K562 (cell line): Measurements from ENCODE around the gene AMPD1. TPM values are rescaled to one million over a fixed set of nuclear protein-coding genes. Genes with fewer than 3 reads are reported as not detected.
A peak's percentile ranks its signal among the peaks of the same experiment; 100 is the strongest.

Experiments used
- ATAC-seq: fragments of 200-7000 bp; cut with Tn5 transposase; 3 replicates; pipeline ENCODE4 v1.9.1; 2020; ENCODE audit warnings: moderate library complexity
- BruUV-seq: library from RNA; stranded (reverse); fragments of 400-500 nt; replicated peaks from 2 replicates; lab custom pipeline; 2021; lab: Mats Ljungman, UMichigan
- CTCF ChIA-PET: fragments of 300-600 bp; formaldehyde crosslinking; extraction: SDS; loops from one replicate; lab custom pipeline; 2021; ENCODE audit warnings: low intra/inter-chr PET ratio; lab: Yijun Ruan, JAX
- POLR2A ChIA-PET: fragments of 300-600, 350-650 bp; sonication (Branson Sonifier 250); formaldehyde crosslinking; extraction: SDS; loops from one replicate; lab custom pipeline; 2021; ENCODE audit warnings: antibody characterized with exemption, inconsistent platforms; lab: Yijun Ruan, JAX
- DNase-seq, 4 experiments: peaks; one replicate each; pipeline versions ENCODE4 v3.0.0 to v3.0.0-alpha.2; 2011 to 2018; ENCODE audit warnings: low spot score in 3 of 4, mixed read lengths in 3 of 4; ENCODE audit errors: extremely low read depth in 1 of 4
- FAIRE-seq: peaks from 2 replicates; lab custom pipeline; 2011; peaks lifted over from hg19 to GRCh38; lab: Jason Lieb, UNC
- H2AFZ ChIP-seq: 2 replicates; pipeline ENCODE4 v1.6.0; 2011; ENCODE audit warnings: low read depth, low read length, control low read depth, inconsistent platforms
- H3K27ac ChIP-seq: fragments of 200-600 bp; 3 replicates; pipeline ENCODE4 v1.8.0; 2011; ENCODE audit warnings: low read depth, mild to moderate bottlenecking, control low read depth, inconsistent platforms, low read length, moderate library complexity, mixed read lengths; ENCODE audit errors: extremely low read depth
- H3K27me3 ChIP-seq, 2 experiments: fragments of 300-600 bp in 1 of 2; 2 replicates in 1 of 2; 3 replicates in 1 of 2; pipeline versions ENCODE4 v1.6.0 to v1.8.0; 2011; ENCODE audit warnings: inconsistent platforms in 2 of 2, low read length in 2 of 2, mild to moderate bottlenecking in 1 of 2, mixed read lengths in 1 of 2, moderate library complexity in 1 of 2; ENCODE audit not compliant: control insufficient read depth in 2 of 2, insufficient read depth in 2 of 2
- H3K36me3 ChIP-seq: fragments of 300-600 bp; 3 replicates; pipeline ENCODE4 v1.8.0; 2011; ENCODE audit warnings: mild to moderate bottlenecking, low read length, inconsistent platforms; ENCODE audit not compliant: control insufficient read depth, insufficient read depth
- H3K4me1 ChIP-seq, 2 experiments: fragments of 200-600 bp in 1 of 2; replicated peaks in 1 of 2; 2 replicates in 1 of 2; 3 replicates in 1 of 2; pipeline versions ENCODE4 v1.5.1 to v1.8.0; 2011; ENCODE audit warnings: inconsistent platforms in 2 of 2, low read length in 2 of 2, mild to moderate bottlenecking in 1 of 2, mixed read lengths in 1 of 2, moderate library complexity in 1 of 2; ENCODE audit not compliant: control insufficient read depth in 2 of 2, insufficient read depth in 2 of 2
- H3K4me2 ChIP-seq: 2 replicates; pipeline ENCODE4 v1.6.1; 2011; ENCODE audit warnings: low read length, control low read depth, inconsistent platforms, mixed read lengths; ENCODE audit not compliant: insufficient read depth
- H3K4me3 ChIP-seq: fragments of 200-600 bp; sonication (generic), shearing (Covaris generic); 2 replicates; pipeline ENCODE4 v1.5.1; 2016; ENCODE audit warnings: control low read depth, inconsistent platforms
- H3K79me2 ChIP-seq: fragments of 200-600 bp; 3 replicates; pipeline ENCODE4 v1.8.0; 2011; ENCODE audit warnings: low read length, inconsistent platforms; ENCODE audit not compliant: control insufficient read depth, insufficient read depth
- H3K9ac ChIP-seq, 2 experiments: 2 replicates each; pipeline versions ENCODE4 v1.6.0 to v1.6.1; 2011; ENCODE audit warnings: low read depth in 2 of 2, low read length in 2 of 2, control low read depth in 1 of 2, inconsistent platforms in 1 of 2, mild to moderate bottlenecking in 1 of 2, mixed read lengths in 1 of 2; ENCODE audit not compliant: insufficient read depth in 1 of 2
- H3K9me1 ChIP-seq: one replicate; pipeline ENCODE4 v1.6.0; 2011; ENCODE audit warnings: inconsistent platforms, mild to moderate bottlenecking, low read length, moderate library complexity; ENCODE audit not compliant: control insufficient read depth, insufficient read depth
- H3K9me3 ChIP-seq: replicated peaks from 2 replicates; pipeline ENCODE4 v1.5.1; 2011; ENCODE audit warnings: low read depth, low read length, inconsistent platforms; ENCODE audit not compliant: control insufficient read depth, insufficient read depth
- H4K20me1 ChIP-seq: replicated peaks from 2 replicates; pipeline ENCODE4 v1.6.1; 2011; ENCODE audit warnings: low read length, inconsistent platforms, mixed read lengths; ENCODE audit not compliant: control insufficient read depth, insufficient read depth
- CEBPB ChIP-seq: fragments of 450-650 bp; IDR thresholded peaks from 2 replicates; pipeline ENCODE4 v1.6.1; 2016; ENCODE audit warnings: missing genetic modification characterization, missing compliant biosample characterization
- CEBPG ChIP-seq, 3 experiments: fragments of 200-800 bp in 1 of 3; sonication (Bioruptor generic) in 1 of 3; sonication (generic) in 1 of 3; formaldehyde crosslinking in 1 of 3; IDR thresholded peaks in 2 of 3; conservative IDR thresholded peaks in 1 of 3; 2 replicates each; pipeline versions ENCODE4 v1.6.1 to v1.8.0; 2016 to 2022; ENCODE audit warnings: missing compliant biosample characterization in 2 of 3, missing genetic modification characterization in 2 of 3, mild to moderate bottlenecking in 1 of 3, missing genetic modification reagents in 1 of 3
- ESRRB ChIP-seq: fragments of 250-450 bp; sonication (Bioruptor Pico); IDR thresholded peaks from 2 replicates; pipeline ENCODE4 v1.5.0; 2020; ENCODE audit warnings: mild to moderate bottlenecking, moderate library complexity, borderline replicate concordance
- WGBS: fragments of 100-300 bp; shearing (Covaris generic); methylation state at CpG from one replicate; pipeline ENCODE4 v1.1.6; 2016; ENCODE audit warnings: low coverage, mixed read lengths; ENCODE audit not compliant: insufficient coverage; ENCODE audit errors: missing lambda C conversion rate; 5-methylcytosine and 5-hydroxymethylcytosine counted together
- in situ Hi-C: fragments of 300-500 bp; cut with MboI; formaldehyde crosslinking; loops from 4 replicates; pipeline ENCODE4 v1.15.0; 2018; ENCODE audit warnings: inconsistent platforms, mixed read lengths
- intact Hi-C: fragments of 100-400 bp; cut with micrococcal nuclease; formaldehyde crosslinking; loops from 2 replicates; pipeline ENCODE4 v1.14.2; 2022
- polyA plus RNA-seq, 8 experiments: library from polyadenylated mRNA; depleted of rRNA in 4 of 8; stranded (reverse) in 5 of 8; unstranded in 3 of 8; fragments of >200 nt; fragmentation: Nextera tagmentation in 2 of 8; fragmentation: Illumina TruSeq in 1 of 8; extraction: Ambion mirVana in 2 of 8; extraction: Trizol in 1 of 8; gene quantifications; 2 replicates each; pipeline versions ENCODE4 v1.2.1 to v1.2.3, GENCODE V29; 2011 to 2014; ENCODE audit warnings: inconsistent platforms in 1 of 8, missing spikeins in 1 of 8
- total RNA-seq, 7 experiments: library from RNA; depleted of rRNA in 6 of 7; stranded (reverse); fragments of >200 nt in 6 of 7; fragmentation: Illumina TruSeq in 2 of 7; extraction: Trizol in 2 of 7; gene quantifications; 2 replicates each; pipeline versions ENCODE4 v1.2.1 to v1.2.3, GENCODE V29; 2011 to 2021; ENCODE audit warnings: low replicate concordance in 1 of 7
- TF ChIP-seq, protein P1 (sequence below), 2 experiments: fragments of 450-650 bp in 1 of 2; sonication (generic) in 1 of 2; formaldehyde crosslinking in 1 of 2; IDR thresholded peaks in 1 of 2; conservative IDR thresholded peaks in 1 of 2; 2 replicates each; pipeline versions ENCODE4 v1.6.1 to v1.8.1; 2016 to 2023; ENCODE audit warnings: mild to moderate bottlenecking in 2 of 2, moderate library complexity in 2 of 2, inconsistent platforms in 1 of 2, missing genetic modification reagents in 1 of 2

AMPD1 gene
- total and polyA plus RNA-seq, 9 of the 15 experiments (the other 6 are each of a cell fraction or from before 2014, with no cell fraction given): 0.04 to 0.17 TPM; not detected in 7

DNA sequence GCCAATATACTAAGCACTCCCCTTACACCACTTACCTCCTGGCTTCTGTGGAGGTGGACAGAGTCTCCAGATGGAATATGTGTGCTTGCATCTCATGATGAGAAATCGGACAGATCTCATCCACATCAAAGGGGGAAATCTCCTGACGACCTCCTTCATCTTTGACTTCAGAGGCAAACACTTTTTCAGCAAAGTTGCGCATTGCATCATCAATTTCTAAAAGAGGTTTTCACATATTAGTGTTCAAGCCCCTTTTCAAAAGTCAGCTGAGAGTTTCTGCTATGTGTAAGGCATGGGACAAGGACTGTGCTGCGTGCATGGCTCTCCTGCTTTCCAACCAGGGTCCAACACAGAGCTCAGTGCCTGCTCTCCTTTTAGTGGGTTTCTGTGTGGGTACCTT lies 6.8 kb downstream of the AMPD1 start:
- no peaks in the 10 kb centered on the region for H3K4me1 ChIP-seq
- H2AFZ ChIP-seq: no peak overlapping the region
- ChIA-PET POLR2A (no interaction called here), CTCF (no interaction called here)
- TF ChIP-seq ESRRB (no peak), CEBPG (CRISPR knock-in tag; IDR thresholded peaks at IDR 0.05) (no peak), CEBPG (tag; conservative IDR thresholded peaks at IDR 0.05 in 1 of 2, IDR thresholded peaks at IDR 0.05 in 1 of 2) (peak in 1 of 2 experiments; percentile 53; a peak in 2 of 4 replicates), CEBPB (peak; percentile 17; the same call in 1 of the 2 replicates)
- TF ChIP-seq, protein P1, sequence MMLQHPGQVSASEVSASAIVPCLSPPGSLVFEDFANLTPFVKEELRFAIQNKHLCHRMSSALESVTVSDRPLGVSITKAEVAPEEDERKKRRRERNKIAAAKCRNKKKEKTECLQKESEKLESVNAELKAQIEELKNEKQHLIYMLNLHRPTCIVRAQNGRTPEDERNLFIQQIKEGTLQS (IDR thresholded peaks at IDR 0.05): peak; percentile 60
- TF ChIP-seq, protein P1 (CRISPR knock-in tag; conservative IDR thresholded peaks at IDR 0.05): no peak
- WGBS: 0% methylated on average over 4 of the region's 4 CpGs
- H3K36me3 ChIP-seq: no peaks in the 10 kb centered on the region
- ATAC-seq: no peak
- no peaks in the 10 kb centered on the region for H3K79me2 ChIP-seq
- H3K9ac ChIP-seq: no peak overlapping the region
- intact Hi-C loops (no loop called here), in situ Hi-C loops (no loop called here)
- FAIRE-seq: no peak
- no peak overlapping the region for H3K4me2 ChIP-seq
- DNase-seq: no peak
- H3K9me1 ChIP-seq: no peaks in the 10 kb centered on the region
- BruUV-seq: no TSS peak
- no peak overlapping the region for H3K4me3 ChIP-seq
- H3K27ac ChIP-seq: no peak overlapping the region
- no peaks in the 10 kb centered on the region for H3K9me3 ChIP-seq
- peaks cover 5 to 15% of the 10 kb centered on the region in 2 experiments for H3K27me3 ChIP-seq
- no peaks in the 10 kb centered on the region for H4K20me1 ChIP-seq
